GM04503 (cell line): Measurements from ENCODE around the gene PSMD14.
"Not testable (repeated sequence)": the region's sequence is repeated elsewhere in the genome, so short reads cannot be mapped to it uniquely, and the experiment has no call there.

Experiments used
- DNase-seq: peaks from one replicate; pipeline ENCODE4 v3.0.0-alpha.2; 2012; ENCODE audit warnings: low read depth

The PSMD14 gene

DNA sequence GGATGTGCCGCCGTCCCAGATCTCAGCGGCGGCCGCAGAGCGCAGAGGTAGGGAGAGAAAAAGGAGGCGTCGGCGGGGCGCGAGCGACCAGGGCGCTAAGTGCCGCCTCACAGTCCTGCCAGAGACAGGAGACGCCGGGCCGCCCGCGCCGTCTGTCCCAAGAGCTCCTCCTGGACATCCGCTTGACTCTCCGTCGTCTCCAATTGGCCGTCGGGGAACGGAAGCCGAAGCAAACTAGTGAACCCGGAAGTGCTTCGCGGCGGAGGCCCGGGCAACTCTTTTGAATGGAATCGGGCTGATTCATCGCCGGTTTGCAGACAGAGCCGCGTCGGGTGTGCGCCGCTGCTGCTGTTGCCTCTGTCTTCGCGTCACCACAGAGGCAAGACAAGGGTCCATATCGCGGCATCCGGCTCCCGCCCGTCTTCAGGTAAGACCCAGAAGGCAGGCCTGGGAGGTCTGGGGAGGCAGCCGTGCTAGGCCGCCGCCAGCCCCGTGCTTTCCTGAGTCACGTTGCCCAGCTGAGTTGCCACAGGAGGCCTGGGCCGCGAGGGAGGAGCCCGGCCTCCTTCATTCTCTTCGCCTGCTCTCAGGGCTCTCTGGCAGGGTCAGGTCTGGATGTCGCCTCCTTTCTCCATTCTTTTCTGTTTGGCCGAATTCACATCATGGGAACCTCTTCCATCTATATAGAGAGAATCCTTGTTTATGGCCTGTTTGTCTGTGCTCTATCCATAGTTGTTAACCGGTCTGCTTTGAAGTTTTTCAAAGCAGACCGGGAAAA lies at the start of gene PSMD14:
Gene PSMD14, plus strand, starts transcription at position 248 of the 778 bp plus-strand sequence. CDS start 10,401 bp downstream, outside the sequence.
- peak; percentile 78 for DNase-seq

GRCh38 chr2:161265874-161266273 lies 42.4 kb upstream of the PSMD14 start:
- DNase-seq, result no peak

GRCh38 chr2:161269111-161269510 lies 39.1 kb upstream of the PSMD14 start:
- DNase-seq, result no peak

- DNase-seq, result peak; percentile 6
Observed at GRCh38 chr2:161273038-161273760, 35.0 kb upstream of the PSMD14 start.

- not testable (repeated sequence) for DNase-seq
Observed at GRCh38 chr2:161278564-161279229, 29.5 kb upstream of the PSMD14 start.

DNA sequence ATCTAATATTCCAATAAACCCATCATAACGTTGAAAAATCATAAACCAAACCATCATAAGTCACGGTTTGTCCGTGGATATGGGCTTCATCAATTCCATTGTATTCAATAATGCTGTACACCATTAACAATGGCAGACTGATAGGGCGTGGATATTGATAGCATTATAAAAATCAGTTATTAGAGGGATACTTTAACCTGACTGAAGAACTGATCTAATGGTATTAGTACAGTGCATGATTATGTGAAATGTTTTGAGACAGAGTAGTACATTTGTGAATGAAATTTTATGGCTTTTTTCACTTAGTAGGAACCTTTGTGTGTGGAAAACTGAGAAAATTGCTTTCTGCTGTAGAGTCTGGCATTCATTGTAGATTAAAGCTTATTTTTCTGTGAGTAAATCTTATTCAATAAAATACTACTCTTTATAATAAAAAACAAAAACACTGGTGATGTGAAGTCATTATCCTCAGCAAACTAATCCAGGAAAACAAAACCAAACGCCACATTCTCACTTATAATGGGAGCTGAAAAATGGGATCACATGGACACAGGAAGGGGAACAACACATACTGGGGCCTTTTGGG lies 28.9 kb upstream of the PSMD14 start:
- DNase-seq, result not testable (repeated sequence)

GRCh38 chr2:161280906-161281323 lies 27.3 kb upstream of the PSMD14 start:
- not testable (repeated sequence) for DNase-seq

GRCh38 chr2:161281615-161282310 lies 26.5 kb upstream of the PSMD14 start:
- DNase-seq, result not testable (repeated sequence)

DNA sequence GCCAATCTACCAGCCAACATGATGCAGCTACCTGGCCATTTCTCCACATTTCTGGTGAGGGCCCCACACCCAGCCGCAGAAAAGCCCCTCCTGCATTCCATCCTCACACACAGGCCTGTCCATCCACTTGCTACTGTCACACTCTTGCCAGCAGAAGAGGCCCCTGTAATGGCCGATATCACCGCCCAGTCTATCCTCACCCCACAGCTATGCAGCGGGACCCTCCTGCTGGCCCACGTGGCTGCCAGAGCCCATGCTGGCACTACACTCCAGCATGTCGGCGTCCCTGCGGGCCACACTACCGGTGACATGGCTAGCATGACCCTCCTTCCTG lies 25.9 kb upstream of the PSMD14 start:
- DNase-seq, result not testable (repeated sequence)

GRCh38 chr2:161283926-161284325 lies 24.3 kb upstream of the PSMD14 start:
- DNase-seq, result peak; percentile 11

DNA sequence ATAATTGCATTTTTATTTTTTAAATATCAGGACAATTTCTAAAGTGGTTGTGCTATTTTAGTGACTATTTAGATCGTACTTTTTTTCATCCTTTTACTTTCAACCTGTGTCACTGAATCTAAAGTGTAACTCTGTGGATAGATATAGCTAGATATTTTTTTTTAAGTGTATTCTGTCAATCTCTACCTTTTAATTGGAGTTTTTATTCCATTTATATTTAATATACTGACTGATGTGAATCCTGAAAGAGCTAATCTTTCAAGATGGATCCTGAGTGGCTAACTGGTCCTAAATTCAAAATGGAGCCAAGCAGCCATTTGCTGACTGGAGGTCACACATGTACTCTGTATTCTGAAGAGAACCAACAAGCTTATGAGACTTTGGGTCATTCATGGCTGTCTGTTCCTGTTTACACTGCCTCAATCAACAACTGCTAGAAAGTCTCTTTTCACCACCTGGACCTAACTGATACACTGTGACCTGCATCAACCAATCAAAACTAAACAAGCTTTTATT lies 4.6 kb upstream of the PSMD14 start:
- DNase-seq, result no peak

DNA sequence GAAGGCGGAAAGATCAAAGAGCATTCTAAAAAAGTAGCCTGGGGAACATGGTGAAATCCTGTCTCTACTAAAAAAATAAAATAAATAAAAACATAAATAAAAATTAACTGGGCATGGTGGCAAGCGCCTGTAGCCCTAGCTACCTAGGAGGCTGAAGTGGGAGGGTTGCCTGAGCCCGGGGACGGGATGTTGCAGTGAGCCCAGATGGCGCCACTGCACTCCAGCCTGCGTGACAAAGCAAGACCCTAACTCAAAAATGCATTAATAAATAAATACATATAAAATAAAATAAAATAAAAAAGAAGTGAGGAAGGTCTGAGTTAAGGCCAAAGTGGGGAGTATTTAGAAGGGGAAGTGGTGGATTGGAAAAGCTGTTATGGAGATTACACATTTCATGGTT lies 1.3 kb upstream of the PSMD14 start:
- DNase-seq, result no peak

DNA sequence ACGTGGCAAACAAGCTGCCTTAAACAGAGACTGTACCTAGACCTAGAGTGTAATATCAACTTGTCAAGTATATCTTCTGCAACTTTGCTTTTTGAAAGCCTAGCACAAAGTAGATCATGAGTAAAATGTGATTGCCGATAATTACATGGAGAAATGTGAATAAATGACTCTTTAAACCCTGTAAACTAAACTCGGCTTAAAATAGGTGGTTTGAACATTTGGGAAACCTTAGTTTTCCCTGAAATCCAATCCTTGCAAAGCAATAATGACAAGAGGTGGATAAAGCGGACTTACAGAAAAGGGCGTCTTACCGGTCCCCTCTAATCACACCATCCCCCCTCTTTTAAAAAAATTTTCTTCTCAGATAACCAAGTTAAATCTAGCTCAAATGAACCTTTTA lies 549 bp upstream of the PSMD14 start:
- DNase-seq, result no peak

GRCh38 chr2:161312996-161313395 lies 4.8 kb downstream of the PSMD14 start:
- no peak for DNase-seq

DNA sequence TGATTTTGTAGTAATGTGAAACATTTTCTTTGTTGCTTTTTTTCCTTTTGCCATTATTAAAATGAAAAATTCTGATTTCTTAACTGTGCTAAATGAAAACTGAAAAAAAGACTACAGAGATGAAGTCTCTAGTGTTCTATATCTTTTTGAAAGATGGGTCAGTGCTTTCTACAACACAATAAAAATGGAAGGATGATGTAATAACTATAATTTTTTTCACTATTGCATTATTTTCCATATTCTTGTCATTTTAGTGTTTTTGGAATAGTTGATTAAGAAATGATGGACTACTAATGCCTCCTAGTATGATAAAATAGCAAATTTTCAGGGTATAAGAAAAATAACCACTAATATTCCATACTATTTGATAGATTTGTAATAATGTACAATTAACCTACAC lies 7.2 kb downstream of the PSMD14 start:
- no peak for DNase-seq

- DNase-seq, result no peak
Observed at GRCh38 chr2:161316701-161317100, 8.5 kb downstream of the PSMD14 start.

GRCh38 chr2:161321944-161322648 lies 13.9 kb downstream of the PSMD14 start:
- DNase-seq, result no peak

DNA sequence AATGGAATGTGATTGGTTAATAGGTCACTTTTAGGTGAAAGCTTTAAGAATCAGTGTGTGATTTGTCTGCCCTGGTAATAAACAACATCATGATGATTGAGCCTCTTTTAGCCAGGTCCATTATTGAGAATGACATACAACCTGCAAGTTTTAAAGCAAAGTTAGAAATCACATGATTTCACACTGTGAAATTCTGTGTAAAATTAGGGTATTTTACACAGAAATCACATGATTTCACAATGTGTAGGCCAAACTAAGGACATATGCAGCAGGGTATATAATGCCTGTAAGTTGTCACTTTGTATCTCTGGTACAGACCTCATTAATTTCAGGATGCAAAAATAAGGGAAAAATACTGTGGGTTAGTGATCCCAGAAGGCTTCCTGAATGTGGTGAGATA lies 16.7 kb downstream of the PSMD14 start:
- DNase-seq, result no peak

DNA sequence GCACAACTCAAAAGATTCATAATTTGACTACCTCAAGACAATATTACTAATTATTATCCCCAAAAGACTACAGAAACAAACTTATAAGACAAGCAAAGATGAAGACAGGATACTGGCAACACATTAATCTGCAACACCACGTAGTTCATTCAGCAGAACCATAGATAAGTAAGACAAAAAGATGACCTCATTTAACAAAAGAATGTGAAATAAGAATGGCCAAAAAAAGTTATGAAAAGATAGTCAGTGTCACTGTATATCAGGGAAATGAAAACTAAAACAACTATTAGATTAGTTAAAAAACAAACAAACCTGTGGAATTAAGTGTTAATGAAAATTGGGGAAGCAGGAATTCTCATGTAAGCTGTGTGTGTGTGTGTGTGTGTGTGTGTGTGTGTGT lies 19.4 kb downstream of the PSMD14 start:
- no peak for DNase-seq

DNA sequence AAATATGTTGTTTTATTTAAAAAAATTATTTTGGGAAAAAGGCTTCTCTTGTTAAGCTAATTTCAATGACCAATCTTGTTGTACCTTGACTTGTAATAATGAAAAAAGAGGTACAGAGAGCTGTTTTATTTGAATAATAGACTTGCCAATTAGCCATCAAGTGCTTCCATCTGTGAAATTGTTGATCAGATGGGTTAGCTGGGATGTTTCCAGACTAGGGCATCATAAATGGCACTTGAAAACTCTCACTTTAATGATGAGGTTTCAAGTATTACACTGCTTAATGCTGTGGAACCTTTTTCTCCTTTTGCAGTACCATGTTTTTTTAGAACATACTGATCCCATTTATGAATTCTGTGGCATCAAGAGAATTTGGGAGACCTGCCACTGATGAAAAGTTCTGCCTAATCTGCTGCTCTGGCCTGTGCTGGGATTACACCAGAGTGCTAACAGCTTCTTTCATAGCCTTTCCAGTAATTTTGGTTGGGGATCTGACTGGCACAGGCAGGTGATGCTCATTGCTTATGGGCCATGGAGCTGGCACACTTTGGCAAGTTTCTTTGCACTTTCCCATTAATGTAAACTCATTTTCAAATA lies 24.2 kb downstream of the PSMD14 start:
- no peak for DNase-seq

- no peak for DNase-seq
Observed at GRCh38 chr2:161335626-161336025, 27.4 kb downstream of the PSMD14 start.
